Epithelial cell of prostate (primary cell): Measurements from ENCODE around the gene TBC1D22A.
"Not testable (repeated sequence)": the region's sequence is repeated elsewhere in the genome, so short reads cannot be mapped to it uniquely, and the experiment has no call there.

ENCODE experiments used
- DNase-seq: peaks from one replicate; pipeline ENCODE4 v3.0.0-alpha.2; 2011; ENCODE audit warnings: low read depth, low spot score
- H3K27ac ChIP-seq: fragments of 450-650 bp; 2 replicates; pipeline ENCODE4 v1.5.1; 2017; ENCODE audit warnings: mild to moderate bottlenecking

Gene TBC1D22A

DNA sequence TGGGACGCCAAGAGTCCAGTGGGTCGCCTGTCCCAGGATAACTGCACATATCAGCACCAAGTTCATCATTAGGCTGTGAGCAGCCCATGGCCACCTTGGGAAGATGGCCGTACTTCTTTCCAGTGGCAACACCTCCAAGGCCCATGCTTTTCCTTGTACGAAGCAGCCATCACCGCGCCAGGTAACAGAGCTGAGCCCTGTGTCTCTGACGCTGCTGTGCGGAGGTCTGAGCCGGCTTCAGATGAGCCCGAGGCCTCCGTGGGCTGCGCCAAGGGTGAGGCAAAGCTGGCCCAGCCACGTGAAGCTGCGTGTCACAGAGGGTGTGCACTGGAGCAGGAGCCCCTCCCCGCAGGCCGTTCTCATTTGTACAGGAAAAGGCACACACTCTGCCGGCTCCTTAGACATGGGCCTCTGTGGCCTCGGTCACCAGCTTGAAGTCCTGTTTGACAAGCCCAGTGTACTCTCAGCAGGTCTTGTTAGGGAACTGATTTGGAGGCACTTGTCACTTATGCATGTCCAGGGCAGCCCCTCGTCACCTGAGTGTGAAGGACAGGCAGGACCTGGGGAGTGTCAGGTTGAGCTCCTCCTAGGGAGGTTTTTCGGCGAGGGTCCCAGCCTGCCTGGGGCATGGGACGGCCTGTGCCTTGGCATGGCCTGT is 401.5 kb downstream of the TBC1D22A start:
- DNase-seq = no peak
- no peak overlapping the region for H3K27ac ChIP-seq

DNA sequence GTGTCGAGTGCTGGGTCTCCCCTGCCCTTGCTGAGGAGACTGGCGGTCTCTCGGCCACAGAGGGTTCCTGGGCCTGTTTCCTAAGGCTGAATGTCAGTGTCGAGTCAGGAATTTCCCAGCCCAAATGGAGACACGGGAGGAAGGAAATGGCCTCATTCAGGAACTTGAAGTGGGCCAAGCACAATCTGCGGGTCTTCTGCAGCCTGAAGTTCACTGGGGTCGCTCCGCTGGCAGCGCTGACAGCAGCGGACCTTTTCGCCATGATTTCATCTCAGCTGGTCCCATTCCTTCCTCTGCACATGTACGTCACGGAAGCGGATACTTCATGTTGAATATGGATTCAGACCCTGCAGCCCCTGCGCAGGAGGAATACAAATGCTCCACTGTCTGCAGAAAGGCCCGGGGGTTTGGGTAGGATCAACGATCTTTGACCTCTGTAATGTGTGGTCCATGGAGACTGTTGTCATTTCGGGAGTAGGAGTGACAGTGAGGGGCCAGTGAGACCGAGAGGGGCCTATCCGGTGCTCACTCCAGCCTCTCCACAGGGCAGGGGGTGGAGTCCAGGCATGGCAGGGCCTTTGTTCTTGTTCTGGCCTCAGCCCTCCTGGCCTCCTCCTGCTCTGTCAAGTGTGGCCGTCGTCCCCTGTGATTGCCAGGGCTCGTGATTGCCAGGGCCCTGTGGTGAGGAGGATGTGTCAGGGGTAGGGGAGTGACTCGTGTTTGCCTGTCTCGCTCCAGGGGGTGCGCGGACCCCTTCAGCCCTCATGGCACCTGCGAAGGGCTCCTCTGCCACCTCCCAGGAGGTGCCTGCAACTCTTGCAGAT is 402.3 kb downstream of the TBC1D22A start:
- no peak for DNase-seq
- no peak overlapping the region for H3K27ac ChIP-seq

DNA sequence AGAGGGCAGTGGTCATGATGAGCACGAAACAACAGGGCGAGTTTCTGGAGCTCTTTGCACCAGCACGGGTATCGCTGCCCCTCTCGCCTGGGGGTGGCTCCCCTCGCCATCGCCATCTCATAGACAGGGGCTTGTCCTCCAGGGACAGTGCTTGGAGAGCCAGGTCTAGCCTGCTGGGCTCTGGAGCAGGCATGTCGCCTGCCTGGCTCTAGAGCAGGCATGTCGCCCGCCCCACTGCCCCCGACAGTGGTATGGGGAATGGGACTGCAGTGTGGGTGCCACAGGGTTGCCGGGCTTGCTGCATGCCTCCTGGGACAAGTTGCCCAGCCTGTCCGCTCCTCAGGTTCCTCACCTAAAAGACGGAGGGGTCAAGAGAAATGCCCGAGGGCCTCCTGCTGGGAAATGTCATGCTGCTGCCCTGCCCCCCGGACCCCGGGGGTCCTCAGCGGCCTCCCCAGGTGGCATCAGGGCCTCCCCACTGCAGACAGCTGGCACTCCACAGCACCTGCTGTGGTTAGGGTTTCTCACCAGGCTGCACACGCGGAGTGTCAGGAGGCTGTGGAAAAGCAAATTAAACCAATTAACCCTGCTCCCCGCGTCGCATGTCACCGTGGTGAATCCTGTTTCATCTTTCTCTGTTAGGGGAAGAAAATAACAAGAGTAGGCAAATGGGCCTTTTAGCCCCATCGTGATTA is 403.0 kb downstream of the TBC1D22A start:
- H3K27ac ChIP-seq = no peak overlapping the region
- DNase-seq = no peak

DNA sequence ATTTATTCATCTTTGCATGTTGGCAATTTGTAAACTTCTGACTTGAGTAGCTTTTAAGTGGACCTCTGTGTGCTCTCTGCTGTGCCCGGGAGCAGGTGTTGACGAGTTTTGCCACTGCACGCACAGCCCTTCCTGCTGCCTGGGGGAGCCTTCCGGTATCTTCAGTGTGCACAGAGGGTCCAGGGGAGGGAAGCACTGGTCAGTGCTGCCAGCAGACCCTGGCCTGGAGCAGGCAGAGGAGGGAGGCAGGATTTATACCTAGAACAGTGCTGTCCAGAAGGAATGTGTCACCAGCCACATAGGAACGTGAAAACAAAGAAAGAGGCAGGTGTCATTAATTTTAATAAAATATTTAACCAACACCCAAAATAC is 403.6 kb downstream of the TBC1D22A start:
- DNase-seq = no peak
- H3K27ac ChIP-seq = no peak overlapping the region

DNA sequence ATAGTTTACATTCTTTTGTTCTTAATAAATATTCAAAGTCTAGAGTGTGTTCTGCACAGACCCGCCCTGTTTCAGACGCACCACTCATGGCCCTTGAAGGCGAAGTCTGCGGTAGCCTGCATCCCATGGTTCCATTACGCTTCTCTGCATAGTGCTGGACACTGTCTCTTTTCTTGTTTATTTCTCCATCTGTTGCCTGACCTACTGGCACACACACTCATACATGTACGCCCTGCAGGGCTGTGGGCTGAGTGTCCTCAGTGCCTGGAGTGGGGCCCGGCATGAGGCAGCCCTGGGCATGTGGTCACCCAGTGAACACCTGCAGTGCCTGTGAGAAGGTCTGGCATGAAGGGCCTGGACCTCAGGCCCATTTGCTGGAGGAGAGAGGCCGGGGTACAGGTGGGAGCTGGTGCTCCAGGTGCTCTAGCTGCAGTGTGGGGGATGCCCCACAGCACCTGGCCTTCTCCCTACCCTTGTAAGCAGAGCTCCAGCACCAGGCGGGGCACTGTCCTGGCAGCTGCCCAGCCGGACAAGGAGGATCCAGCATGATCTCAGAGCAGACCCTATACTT is 404.1 kb downstream of the TBC1D22A start:
- no peak for DNase-seq
- H3K27ac ChIP-seq = no peak overlapping the region

DNA sequence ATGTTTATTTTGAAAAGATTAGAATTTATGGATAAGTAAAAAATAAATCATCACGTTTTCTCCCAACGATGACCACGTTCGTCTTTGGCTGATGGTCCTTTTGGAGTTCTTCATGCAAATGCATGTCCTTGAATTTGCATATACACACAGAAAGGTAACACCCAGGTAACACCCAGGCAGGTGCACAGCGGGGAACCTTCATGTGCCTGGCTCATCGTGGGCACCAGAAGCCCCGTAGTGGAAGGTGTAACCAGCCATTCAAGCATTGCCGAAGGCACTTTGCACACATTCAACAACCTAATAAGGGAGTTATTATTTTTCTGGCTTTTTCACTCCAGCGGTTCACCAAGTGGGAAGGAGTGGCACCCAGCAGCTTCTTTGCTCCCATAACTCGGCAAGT is 404.6 kb downstream of the TBC1D22A start:
- H3K27ac ChIP-seq = no peak overlapping the region
- DNase-seq = no peak

DNA sequence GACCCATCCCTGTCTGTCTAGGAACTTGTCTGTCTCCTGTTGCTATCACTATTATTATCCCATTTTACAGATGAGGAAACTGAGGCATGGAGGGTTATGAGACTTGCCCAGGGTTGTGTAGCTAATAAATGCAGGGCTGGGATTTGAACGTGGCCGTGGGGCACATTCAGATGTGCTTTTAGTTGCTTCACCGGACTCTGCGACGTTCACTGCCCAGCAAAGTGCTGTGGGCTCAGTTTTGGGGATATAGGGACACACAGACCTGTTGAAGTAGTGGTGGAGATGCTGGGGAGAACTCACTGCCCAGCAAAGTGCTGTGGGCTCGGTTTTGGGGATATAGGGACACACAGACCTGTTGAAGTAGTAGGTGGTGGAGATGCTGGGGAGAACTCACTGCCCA is 405.5 kb downstream of the TBC1D22A start:
- not testable (repeated sequence) for H3K27ac ChIP-seq, DNase-seq

DNA sequence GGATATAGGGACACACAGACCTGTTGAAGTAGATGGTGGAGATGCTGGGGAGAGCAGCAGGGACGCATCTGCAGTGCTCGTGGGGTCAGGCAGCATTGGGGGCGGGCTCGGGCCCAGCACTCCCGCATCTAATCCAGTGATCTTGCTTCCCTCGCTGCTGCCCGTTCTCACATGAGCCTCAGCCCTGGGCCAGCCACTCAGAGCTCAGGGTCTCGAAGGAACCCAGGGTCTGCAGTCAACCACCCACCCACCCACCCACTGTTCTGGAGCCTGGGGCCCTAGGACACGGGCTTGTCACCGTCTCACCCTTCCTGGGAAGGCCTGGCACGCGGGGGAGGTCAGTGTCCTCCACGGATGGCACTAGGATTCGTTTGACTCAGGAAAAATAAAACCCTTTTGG is 406.0 kb downstream of the TBC1D22A start:
- H3K27ac ChIP-seq = no peak overlapping the region
- DNase-seq = no peak

DNA sequence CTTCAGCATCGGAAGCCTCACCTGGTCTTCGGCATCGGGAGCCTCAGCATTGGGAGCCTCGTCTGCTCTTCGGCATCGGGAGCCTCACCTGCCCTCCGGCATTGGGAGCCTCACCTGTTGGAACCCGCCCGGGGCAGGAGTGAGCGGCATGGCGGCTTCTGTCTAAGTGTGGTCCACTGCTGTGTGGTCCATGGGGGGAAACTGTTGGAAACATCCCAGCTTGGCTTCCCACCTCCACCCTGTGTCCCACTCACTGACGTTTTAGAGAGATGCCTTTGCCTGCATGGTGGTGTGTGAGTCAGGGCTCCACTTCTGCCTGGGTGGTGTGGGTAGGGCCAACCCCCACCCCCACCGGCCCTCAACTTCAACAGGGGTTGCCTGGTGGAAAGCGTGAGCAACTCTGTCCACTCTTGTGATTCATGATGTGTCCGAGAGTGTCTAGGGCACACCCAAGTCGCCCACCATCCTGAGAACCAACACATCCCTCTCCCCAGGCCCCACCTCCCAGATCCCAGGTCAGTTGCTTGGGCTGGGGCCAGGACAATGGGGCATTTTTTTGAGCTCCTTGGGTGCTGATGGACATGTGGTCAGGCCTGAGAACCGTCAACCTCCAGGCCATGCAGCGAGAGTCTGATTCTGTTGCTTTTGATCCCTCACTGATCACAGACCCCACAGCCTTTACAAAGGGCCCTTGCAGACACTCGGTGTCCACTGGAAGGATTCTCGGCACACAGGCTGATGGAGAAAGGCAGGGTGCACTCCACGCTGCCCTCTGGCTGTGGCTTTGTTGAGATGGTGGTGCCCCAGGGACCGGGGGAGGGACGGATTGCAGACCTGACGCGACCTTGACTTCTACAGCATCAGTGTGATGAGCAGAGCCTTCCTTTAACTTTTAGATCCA is 406.7 kb downstream of the TBC1D22A start:
- DNase-seq = no peak
- no peak overlapping the region for H3K27ac ChIP-seq

DNA sequence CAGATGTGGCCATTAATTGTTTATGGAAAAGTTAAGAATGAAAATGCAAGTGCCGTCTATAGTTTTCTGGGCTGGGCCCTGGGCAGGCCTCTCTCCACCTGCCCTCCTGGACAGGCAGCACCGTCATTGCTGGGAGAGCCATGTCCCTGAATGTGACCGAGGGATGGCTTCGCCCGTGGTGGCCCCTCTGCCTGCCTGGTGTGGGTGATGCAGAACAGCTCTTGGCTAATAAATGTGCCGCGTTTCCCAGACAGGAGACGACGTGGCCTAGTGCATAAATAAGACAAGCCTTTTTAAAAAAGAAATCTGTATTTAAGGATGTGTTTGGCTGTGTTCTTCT is 407.3 kb downstream of the TBC1D22A start:
- H3K27ac ChIP-seq = no peak overlapping the region
- DNase-seq = no peak

DNA sequence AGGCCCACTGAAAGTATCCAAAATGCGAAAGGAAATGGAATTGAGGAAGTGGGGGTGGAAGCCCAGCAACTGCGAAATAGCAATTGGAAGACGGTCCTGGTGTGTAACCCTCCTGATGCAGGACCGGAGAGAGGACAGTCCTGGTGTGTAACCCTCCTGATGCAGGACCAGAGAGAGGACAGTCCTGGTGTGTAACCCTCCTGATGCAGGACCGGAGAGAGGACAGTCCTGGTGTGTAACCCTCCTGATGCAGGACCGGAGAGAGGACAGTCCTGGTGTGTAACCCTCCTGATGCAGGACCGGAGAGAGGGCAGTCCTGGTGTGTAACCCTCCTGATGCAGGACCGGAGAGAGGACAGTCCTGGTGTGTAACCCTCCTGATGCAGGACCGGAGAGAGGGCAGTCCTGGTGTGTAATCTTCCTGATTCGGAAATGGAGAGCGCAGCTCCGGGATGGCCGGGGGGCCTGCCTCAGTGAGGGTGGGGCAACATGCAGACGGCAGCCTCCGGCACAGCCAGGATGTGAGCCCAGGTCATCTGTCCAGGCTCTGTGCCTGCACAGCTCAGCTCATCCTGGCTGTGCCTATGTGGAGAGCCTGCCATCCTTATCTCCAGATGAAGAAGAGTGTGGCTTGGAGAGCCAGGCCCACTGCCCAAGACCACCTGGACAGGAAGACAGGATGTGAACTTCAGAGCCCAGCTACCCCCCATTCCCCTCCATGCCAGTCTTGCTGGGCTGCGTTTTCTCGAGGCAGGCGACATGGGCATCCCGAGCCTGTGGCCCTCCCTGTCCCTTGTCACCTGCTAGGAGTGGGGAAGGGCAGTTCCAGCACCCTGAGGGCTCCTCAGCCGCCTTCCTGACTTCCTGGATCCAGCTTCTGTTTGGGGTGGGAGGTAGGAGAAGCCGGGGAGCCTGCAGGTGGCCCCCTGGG is 408.3 kb downstream of the TBC1D22A start:
- H3K27ac ChIP-seq, DNase-seq: not testable (repeated sequence)

DNA sequence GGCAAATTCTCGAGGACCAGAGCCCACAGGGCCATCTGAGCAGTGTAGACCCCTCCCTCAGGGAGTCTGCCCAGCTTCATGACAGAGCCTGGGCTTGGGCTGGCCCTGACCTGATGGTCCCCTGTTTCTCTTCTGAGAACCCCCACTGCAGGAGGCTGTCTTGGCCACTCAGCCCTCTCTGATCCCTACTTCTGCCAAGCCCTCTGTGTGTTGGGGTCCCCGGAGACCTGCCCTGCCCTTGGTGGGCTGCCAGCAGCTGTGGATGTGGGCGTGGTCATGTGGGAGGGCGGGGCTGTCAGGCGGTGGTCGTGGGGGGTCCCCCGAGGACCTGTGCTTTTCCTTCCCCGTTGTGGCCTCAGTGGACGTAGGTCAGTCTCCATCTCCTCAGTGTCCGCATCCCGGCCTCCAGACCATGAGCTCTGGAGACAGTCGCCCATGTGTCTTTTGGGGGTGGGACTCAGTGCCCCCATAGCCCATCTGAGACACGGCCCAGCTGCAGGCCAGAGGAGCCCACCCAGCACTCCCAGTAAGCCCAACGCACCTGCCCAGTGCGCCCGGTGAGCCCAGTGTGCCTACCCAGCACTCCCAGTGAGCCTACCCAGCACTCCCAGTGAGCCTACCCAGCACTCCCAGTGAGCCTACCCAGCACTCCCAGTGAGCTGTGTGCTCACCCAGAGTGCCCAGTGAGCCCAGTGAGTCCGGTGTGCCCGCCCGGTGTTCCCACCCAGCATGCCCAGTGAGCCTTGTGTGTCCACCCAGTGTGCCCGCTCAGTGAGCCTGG is 409.2 kb downstream of the TBC1D22A start:
- no peak for DNase-seq

DNA sequence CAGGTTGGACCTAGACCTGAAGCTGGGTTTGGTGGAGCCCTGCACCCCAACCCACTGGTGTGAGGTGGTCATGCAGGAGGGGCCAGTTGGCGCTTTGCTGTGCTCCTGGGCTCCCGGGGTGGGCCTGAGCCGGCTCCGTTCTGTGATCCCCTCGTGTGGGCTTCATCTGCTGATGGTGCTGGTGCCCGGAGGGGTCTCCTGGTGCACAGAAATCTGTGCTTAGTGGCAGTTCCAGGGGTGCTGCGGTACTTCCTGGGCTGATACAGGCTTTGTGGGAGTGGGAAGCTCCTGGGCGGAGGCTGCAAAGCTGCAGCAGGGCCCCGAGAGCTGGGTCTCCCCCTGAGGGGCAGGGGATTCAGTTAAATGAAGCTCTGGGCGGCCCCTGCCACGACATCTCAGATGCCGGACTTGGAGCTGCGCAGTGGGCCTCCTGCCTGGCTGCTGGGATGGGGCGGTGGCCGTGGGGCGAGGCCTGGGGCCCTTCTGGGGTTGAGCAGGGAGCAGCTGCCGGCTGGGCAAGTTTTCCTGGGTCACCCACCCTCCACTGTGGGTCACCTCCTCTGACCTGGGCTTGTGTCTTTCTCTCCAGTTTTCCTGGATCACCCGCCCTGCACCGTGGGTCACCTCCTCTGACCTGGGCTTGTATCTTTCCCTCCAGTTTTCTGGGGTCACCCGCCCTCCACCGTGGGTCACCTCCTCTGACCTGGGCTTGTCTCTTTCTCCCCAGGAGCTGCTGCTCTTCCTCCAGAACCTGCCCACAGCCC is 410.5 kb downstream of the TBC1D22A start:
- H3K27ac ChIP-seq = no peak overlapping the region
- DNase-seq = no peak

More for the DNA sequence above, 409.2 kb downstream of the TBC1D22A start:
- no peak overlapping the region for H3K27ac ChIP-seq

DNA sequence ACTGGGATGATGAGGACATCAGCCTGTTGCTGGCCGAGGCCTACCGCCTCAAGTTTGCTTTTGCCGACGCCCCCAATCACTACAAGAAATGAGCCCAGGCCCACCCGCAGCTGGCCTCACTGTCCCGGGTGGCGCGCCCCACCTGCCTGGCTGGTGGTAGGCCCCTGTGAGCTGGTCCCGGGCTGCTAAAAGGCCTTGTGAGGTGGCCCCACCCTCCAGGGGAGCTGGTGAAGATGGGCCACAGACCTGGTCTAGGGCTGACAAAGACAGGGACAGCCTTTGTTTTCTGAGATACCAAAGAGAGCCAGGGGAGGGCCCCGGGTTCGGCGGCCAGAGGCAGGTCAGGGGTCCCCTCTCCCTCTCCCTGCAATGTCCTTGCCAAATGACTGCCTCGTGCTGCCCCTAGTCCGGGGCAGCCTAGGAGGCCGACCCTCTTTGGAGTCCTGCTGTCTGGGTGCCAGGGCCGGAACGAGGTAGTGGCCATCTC is 411.1 kb downstream of the TBC1D22A start:
- DNase-seq = no peak
- no peak overlapping the region for H3K27ac ChIP-seq

DNA sequence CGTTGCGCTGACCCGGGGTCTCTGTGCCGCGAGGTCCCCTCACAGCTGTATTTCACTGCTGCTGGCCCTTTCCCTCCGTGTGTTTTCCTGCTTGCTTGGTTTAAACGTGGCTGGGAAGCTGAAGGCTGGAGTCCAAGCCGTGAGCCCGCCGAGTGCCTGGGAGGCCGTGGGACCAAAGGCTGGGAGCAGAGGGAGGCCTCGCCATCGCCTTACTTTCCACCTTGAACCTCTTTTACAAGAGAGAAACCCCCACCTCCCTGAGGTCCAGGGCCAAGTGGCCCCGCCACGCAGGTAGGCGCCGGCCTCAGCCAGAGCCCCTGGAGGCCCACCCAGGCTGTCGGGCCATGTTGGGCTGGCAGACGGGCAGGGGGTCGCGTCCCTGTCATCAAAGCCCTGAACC is 411.6 kb downstream of the TBC1D22A start:
- no peak for DNase-seq
- H3K27ac ChIP-seq = no peak overlapping the region

DNA sequence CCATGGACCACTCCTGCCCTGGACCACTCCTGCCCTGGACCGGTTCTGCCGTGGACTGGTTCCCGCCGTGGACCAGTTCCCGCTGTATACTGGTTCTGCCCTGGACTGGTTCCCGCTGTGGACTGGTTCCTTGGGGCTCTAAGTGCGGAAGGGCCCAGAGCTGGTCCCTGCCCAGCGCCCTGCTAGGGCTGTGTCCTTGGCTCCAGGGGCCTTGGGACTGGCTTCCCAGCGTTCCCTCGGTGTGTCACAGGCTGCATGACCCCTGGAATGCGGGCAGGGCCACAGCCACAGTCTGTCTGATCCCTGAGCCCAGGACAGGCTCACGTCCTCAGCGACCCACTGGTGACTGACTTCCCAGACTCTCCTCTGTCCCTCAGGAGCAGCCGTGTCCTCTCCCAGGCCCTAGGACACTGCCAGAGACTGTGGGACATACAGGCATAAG is 412.2 kb downstream of the TBC1D22A start:
- no peak overlapping the region for H3K27ac ChIP-seq
- no peak for DNase-seq
